GM12878 (cell line): Measurements from ENCODE around the gene OR4F17. TPM values are rescaled to one million over a fixed set of nuclear protein-coding genes. Genes with fewer than 3 reads are reported as not detected.

Source experiments
- polyA plus RNA-seq, 11 experiments: library from polyadenylated mRNA; depleted of rRNA in 4 of 11; unstranded in 6 of 11; stranded (reverse) in 5 of 11; fragments of >200 nt; fragmentation: Nextera tagmentation in 4 of 11; fragmentation: Illumina TruSeq in 1 of 11; extraction: Ambion mirVana in 4 of 11; extraction: Trizol in 1 of 11; gene quantifications; 1 replicate in 1 of 11; 2 replicates in 10 of 11; pipeline versions ENCODE4 v1.2.1 to v1.2.3, GENCODE V29; 2011 to 2016; ENCODE audit warnings: inconsistent platforms in 2 of 11, missing spikeins in 2 of 11, low read depth in 1 of 11
- total RNA-seq, 4 experiments: library from RNA; depleted of rRNA in 3 of 4; stranded (reverse); fragments of >200 nt in 3 of 4; fragmentation: Illumina TruSeq in 1 of 4; extraction: Trizol in 1 of 4; gene quantifications; 2 replicates each; pipeline versions ENCODE4 v1.2.1 to v1.2.3, GENCODE V29; 2013 to 2021

The OR4F17 gene
- total and polyA plus RNA-seq, 10 of the 15 experiments (the other 5 are each of a cell fraction or from before 2014, with no cell fraction given): 0.56 TPM; not detected in 9

Other genes starting within 250 kb of the OR4F17 start
- gene PLPP2, start 184.3 kb downstream of the OR4F17 start, total RNA-seq (2014; rRNA removed): not detected in 2 replicates
- gene PLPP2, start 184.3 kb downstream of the OR4F17 start, total RNA-seq (2014; rRNA removed; fragmentation: Illumina TruSeq; extraction: Trizol): not detected in 2 replicates
- gene PLPP2, start 184.3 kb downstream of the OR4F17 start, total RNA-seq (2021): 0.51 and 0.62 TPM in 2 replicates
- 0.07 and 0.14 TPM in 2 replicates for gene PLPP2, start 184.3 kb downstream of the OR4F17 start, polyA plus RNA-seq (2011; rRNA removed)
- gene PLPP2, start 184.3 kb downstream of the OR4F17 start, polyA plus RNA-seq (2014; fragmentation: Illumina TruSeq; extraction: Trizol): not detected in 2 replicates
- gene PLPP2, start 184.3 kb downstream of the OR4F17 start, polyA plus RNA-seq (2014; fragmentation: Nextera tagmentation; extraction: Ambion mirVana): not detected
- gene PLPP2, start 184.3 kb downstream of the OR4F17 start, polyA plus RNA-seq (2014; rRNA removed): 0.04 TPM in 1 of 2 replicates, not detected in the other
- gene PLPP2, start 184.3 kb downstream of the OR4F17 start, polyA plus RNA-seq (2016; fragmentation: Nextera tagmentation; extraction: Ambion mirVana): not detected
- 9.8 and 11.6 TPM in 2 replicates for gene MIER2, start 237.7 kb downstream of the OR4F17 start, total RNA-seq (2014; rRNA removed)
- gene MIER2, start 237.7 kb downstream of the OR4F17 start, total RNA-seq (2014; rRNA removed; fragmentation: Illumina TruSeq; extraction: Trizol): 4.6 and 6.8 TPM in 2 replicates
- 22.2 and 23.6 TPM in 2 replicates for gene MIER2, start 237.7 kb downstream of the OR4F17 start, total RNA-seq (2021)
- 6.5 and 11.6 TPM in 2 replicates for gene MIER2, start 237.7 kb downstream of the OR4F17 start, polyA plus RNA-seq (2011; rRNA removed)
- 10.9 and 12.5 TPM in 2 replicates for gene MIER2, start 237.7 kb downstream of the OR4F17 start, polyA plus RNA-seq (2014; fragmentation: Illumina TruSeq; extraction: Trizol)
- under 1 TPM; 0.48 to 0.60 TPM for gene MIER2, start 237.7 kb downstream of the OR4F17 start, polyA plus RNA-seq (2014; fragmentation: Nextera tagmentation; extraction: Ambion mirVana)
- gene MIER2, start 237.7 kb downstream of the OR4F17 start, polyA plus RNA-seq (2014; rRNA removed): 14.9 and 20.6 TPM in 2 replicates
- 10 to 100 TPM; 14.6 to 18.4 TPM for gene MIER2, start 237.7 kb downstream of the OR4F17 start, polyA plus RNA-seq (2016; fragmentation: Nextera tagmentation; extraction: Ambion mirVana)